ENCODE data around the gene CD55.
A peak's percentile ranks its signal among the peaks of the same experiment; 100 is the strongest.

Gene CD55, protein sequence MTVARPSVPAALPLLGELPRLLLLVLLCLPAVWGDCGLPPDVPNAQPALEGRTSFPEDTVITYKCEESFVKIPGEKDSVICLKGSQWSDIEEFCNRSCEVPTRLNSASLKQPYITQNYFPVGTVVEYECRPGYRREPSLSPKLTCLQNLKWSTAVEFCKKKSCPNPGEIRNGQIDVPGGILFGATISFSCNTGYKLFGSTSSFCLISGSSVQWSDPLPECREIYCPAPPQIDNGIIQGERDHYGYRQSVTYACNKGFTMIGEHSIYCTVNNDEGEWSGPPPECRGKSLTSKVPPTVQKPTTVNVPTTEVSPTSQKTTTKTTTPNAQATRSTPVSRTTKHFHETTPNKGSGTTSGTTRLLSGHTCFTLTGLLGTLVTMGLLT

DNA sequence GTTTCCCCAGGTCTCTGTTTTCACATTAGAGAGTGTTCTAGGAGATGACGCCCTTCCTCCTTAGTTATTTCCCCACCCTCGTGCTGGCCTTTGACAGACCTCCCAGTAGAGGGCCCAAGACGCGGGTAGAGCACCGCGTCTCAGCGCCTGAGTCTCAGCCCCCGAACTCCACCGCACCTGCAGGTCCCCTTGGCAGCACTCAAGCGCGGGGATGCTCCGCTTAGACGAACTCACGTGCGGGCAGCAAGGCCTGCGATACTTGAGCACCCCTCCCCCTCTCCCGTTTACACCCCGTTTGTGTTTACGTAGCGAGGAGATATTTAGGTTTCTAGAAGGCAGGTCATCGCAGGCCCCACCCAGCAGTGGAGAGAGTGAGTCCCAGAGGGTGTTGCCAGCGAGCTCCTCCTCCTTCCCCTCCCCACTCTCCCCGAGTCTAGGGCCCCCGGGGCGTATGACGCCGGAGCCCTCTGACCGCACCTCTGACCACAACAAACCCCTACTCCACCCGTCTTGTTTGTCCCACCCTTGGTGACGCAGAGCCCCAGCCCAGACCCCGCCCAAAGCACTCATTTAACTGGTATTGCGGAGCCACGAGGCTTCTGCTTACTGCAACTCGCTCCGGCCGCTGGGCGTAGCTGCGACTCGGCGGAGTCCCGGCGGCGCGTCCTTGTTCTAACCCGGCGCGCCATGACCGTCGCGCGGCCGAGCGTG is at the start of gene CD55:
Gene CD55, plus strand, starts transcription at position 600 of the 711 bp plus-strand sequence. Its CDS starts 88 bp downstream, at position 688.
- Histone ChIP-seq H3K4me2 (peak within 1 kb of the TSS; percentile 79 to 98 (median 89)), H3K36me3 (peaks cover 4 to 40% (median 29%) of the 10 kb centered on the region in 11 experiments; a peak in 21 of 22 replicates), H3K9me3 (replicated peaks in 1 of 11) (no peaks in the 10 kb centered on the region), H3K27ac (peak within 1 kb of the TSS; percentile 89 to 99 (median 94)), H3K4me3 (peak within 1 kb of the TSS; percentile 78 to 99 (median 89)), H3K4me1 (peaks cover 21 to 61% (median 32%) of the 10 kb centered on the region in 10 experiments), H3K9ac (peak within 1 kb of the TSS; percentile 90 to 100 (median 95)), H4K20me1 (peaks cover 0 to 40% (median 0%) of the 10 kb centered on the region in 11 experiments; a peak in 5 of 22 replicates), H3K27me3 (no peaks in the 10 kb centered on the region)
- TF ChIP-seq Cebpa-rat (IDR thresholded peaks at IDR 0.05) = no peak; a peak in 1 of 22 replicates

GRCh38 chr1:207274882-207275281 is 46.6 kb upstream of the CD55 start:
- Histone ChIP-seq H3K27me3 (no peaks in the 10 kb centered on the region), H4K20me1 (no peaks in the 10 kb centered on the region), H3K27ac (no peak overlapping the region), H3K4me1 (peaks cover 0 to 21% (median 6%) of the 10 kb centered on the region in 10 experiments; a peak in 8 of 20 replicates), H3K9me3 (replicated peaks in 1 of 11) (peaks cover 0 to 20% (median 7%) of the 10 kb centered on the region in 11 experiments; a peak in 11 of 22 replicates), H3K36me3 (no peaks in the 10 kb centered on the region), H3K9ac (no peak overlapping the region), H3K4me2 (no peak overlapping the region), H3K4me3 (no peak overlapping the region)
- TF ChIP-seq Cebpa-rat (IDR thresholded peaks at IDR 0.05) = no peak

GRCh38 chr1:207276465-207276864 is 45.0 kb upstream of the CD55 start:
- Histone ChIP-seq H3K9ac (no peak overlapping the region), H3K27me3 (no peaks in the 10 kb centered on the region), H3K36me3 (no peaks in the 10 kb centered on the region), H3K4me3 (no peak overlapping the region), H4K20me1 (no peaks in the 10 kb centered on the region), H3K27ac (no peak overlapping the region), H3K4me2 (no peak overlapping the region; a peak in 1 of 22 replicates), H3K9me3 (replicated peaks in 1 of 11) (peaks cover 0 to 20% (median 7%) of the 10 kb centered on the region in 11 experiments; a peak in 11 of 22 replicates), H3K4me1 (peaks cover 0 to 28% (median 8%) of the 10 kb centered on the region in 10 experiments; a peak in 14 of 20 replicates)
- no peak for TF ChIP-seq Cebpa-rat (IDR thresholded peaks at IDR 0.05)

GRCh38 chr1:207277241-207277640 is 44.2 kb upstream of the CD55 start:
- Histone ChIP-seq H3K36me3 (no peaks in the 10 kb centered on the region), H3K9me3 (replicated peaks in 1 of 11) (peaks cover 0 to 14% (median 6%) of the 10 kb centered on the region in 11 experiments; a peak in 11 of 22 replicates), H3K4me3 (no peak overlapping the region), H3K27ac (no peak overlapping the region), H3K27me3 (no peaks in the 10 kb centered on the region), H3K9ac (no peak overlapping the region), H4K20me1 (no peaks in the 10 kb centered on the region), H3K4me1 (peaks cover 6 to 36% (median 16%) of the 10 kb centered on the region in 10 experiments; a peak in 19 of 20 replicates), H3K4me2 (peak overlapping the region in 3 of 11 experiments; percentile 33 to 50 (median 44); a peak in 5 of 22 replicates)
- no peak for TF ChIP-seq Cebpa-rat (IDR thresholded peaks at IDR 0.05)

DNA sequence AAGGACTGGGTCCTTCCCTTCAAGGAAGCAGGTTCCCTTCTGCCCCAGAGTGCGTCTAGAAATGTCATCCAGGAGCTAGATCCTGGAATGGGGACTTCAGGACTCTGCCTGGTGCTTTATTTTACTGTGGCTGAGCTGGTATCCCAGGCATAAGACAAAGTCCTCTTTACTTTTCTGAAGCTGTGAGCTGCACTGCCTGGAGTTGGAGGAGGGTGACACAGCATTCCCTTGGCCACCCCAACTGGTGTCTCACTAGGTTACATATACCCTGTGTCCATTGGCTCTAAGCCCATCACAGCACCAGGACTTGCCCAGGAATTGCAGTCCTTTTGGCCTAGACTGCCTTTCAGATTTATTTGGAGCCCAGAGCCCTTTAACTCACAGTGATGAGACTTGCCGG is 41.8 kb upstream of the CD55 start:
- Histone ChIP-seq H3K4me1 (peaks cover 14 to 54% (median 29%) of the 10 kb centered on the region in 10 experiments; a peak in 19 of 20 replicates), H3K9ac (no peak overlapping the region), H3K27me3 (no peaks in the 10 kb centered on the region), H4K20me1 (no peaks in the 10 kb centered on the region), H3K9me3 (replicated peaks in 1 of 11) (peaks cover 0 to 6% (median under 1%) of the 10 kb centered on the region in 11 experiments; a peak in 6 of 22 replicates), H3K4me3 (no peak overlapping the region), H3K36me3 (no peaks in the 10 kb centered on the region), H3K27ac (no peak overlapping the region), H3K4me2 (no peak overlapping the region)
- TF ChIP-seq Cebpa-rat (IDR thresholded peaks at IDR 0.05) = no peak

DNA sequence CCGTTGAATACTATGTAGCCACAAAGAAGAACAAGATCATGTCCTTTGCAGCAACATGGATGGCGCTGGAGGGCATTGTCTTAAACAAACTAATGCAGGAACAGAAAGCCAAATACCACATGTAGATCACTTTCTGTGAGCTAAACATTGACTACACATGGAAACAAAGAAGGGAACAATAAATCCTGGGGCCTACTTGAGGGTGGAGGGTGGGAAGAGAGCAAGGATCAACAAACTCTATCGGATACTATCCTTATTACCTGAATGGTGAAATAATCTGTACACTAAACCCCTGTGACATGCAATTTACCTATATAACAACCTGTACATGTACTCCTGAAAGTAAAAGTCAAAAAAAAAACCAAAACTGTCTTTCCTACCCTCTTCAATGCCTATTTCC is 40.8 kb upstream of the CD55 start:
- no peak overlapping the region for H3K4me3 ChIP-seq
- H3K4me1 ChIP-seq = peaks cover 14 to 54% (median 29%) of the 10 kb centered on the region in 10 experiments; a peak in 19 of 20 replicates
- no peaks in the 10 kb centered on the region for H3K27me3 ChIP-seq
- H3K4me2 ChIP-seq = peak overlapping the region in 4 of 11 experiments; percentile 78 to 90 (median 78); a peak in 7 of 22 replicates
- no peak for TF ChIP-seq Cebpa-rat (IDR thresholded peaks at IDR 0.05)
- peaks cover 0 to 6% (median 0%) of the 10 kb centered on the region in 11 experiments; a peak in 3 of 22 replicates for H3K9me3 ChIP-seq (replicated peaks in 1 of 11)
- H3K36me3 ChIP-seq = no peaks in the 10 kb centered on the region
- peak overlapping the region in 2 of 11 experiments; percentile 63 to 76; a peak in 4 of 22 replicates for H3K27ac ChIP-seq
- no peak overlapping the region for H3K9ac ChIP-seq
- no peaks in the 10 kb centered on the region for H4K20me1 ChIP-seq

DNA sequence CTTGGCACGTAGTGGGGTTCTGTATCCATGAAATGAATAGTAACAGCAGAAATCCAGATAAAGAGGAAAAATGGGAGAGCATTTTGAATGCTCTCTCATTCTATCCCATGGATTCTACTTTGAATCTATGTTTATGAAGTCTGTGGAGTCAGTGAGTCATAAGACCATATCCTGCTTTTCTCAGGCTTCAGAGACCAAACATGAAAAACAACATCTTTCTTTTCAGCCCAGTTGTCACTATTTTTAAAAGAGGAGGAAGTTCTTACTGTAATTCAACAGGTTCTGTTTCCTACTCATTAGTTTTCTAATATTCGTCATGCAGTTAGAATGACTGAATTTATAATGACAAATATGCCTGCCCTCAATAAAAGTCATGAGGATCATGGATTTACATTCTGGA is 39.4 kb upstream of the CD55 start:
- TF ChIP-seq Cebpa-rat (IDR thresholded peaks at IDR 0.05) = no peak
- Histone ChIP-seq H3K4me1 (peaks cover 14 to 48% (median 28%) of the 10 kb centered on the region in 10 experiments; a peak in 19 of 20 replicates), H3K4me3 (no peak overlapping the region), H3K36me3 (no peaks in the 10 kb centered on the region), H3K9me3 (replicated peaks in 1 of 11) (peaks cover 0 to 5% (median 0%) of the 10 kb centered on the region in 11 experiments; a peak in 1 of 22 replicates), H3K4me2 (peak overlapping the region; percentile 15 to 90 (median 73); a peak in 19 of 22 replicates), H3K9ac (peak overlapping the region in 5 of 11 experiments; percentile 9 to 55 (median 29); a peak in 7 of 22 replicates), H3K27ac (peak overlapping the region in 8 of 11 experiments; percentile 26 to 82 (median 66); a peak in 15 of 22 replicates), H4K20me1 (no peaks in the 10 kb centered on the region), H3K27me3 (no peaks in the 10 kb centered on the region)

DNA sequence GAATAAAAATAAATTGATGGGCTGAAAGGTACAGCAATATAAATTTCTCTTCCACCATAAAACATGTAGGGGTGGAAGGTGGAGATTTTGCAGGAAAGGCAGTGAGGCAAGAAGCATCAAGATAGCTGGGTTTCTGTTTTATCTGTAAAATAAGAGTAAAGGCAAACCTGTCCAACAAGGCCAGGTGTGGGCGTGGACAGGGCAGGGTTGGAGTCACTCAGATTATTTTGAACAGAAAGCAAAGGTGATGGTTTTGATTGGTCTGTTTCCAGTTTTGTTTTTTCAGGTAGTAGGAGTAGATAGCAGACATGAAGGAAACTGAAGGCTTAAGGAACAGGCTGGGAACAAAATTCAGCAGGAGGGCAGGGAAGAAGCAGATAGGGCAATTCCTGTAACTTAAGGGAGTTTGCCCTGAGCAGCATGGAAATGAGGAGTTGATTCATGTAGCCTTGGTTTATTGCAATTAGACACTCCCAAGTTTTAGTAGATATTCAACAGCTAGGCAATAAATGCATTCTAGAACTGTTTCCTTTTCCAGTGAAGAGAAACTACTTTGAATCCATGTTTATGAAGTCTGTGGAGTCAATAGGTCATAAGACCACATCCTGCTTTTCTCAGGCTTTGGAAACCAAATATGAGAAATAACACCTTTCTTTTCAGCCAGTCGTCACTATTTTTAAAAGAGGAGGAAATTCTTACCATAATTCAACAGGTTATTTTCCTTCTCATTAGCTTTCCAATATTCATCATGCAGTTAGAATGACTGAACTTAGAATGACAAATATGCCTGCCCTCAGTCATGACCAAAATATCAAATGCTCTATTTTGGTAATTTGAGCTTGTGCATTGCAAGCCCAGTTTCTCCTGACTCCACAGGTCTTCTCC is 38.7 kb upstream of the CD55 start:
- H3K4me2 ChIP-seq = peak overlapping the region; percentile 15 to 90 (median 73); a peak in 19 of 22 replicates
- no peak overlapping the region for H3K4me3 ChIP-seq
- no peaks in the 10 kb centered on the region for H3K36me3 ChIP-seq
- no peaks in the 10 kb centered on the region for H3K27me3 ChIP-seq
- peak overlapping the region in 3 of 11 experiments; percentile 29 to 55 (median 49); a peak in 5 of 22 replicates for H3K9ac ChIP-seq
- no peak for TF ChIP-seq Cebpa-rat (IDR thresholded peaks at IDR 0.05)
- H3K9me3 ChIP-seq (replicated peaks in 1 of 11) = peaks cover 0 to 5% (median 0%) of the 10 kb centered on the region in 11 experiments; a peak in 1 of 22 replicates
- peak overlapping the region in 8 of 11 experiments; percentile 11 to 82 (median 66); a peak in 13 of 22 replicates for H3K27ac ChIP-seq
- H4K20me1 ChIP-seq = no peaks in the 10 kb centered on the region
- H3K4me1 ChIP-seq = peaks cover 14 to 42% (median 27%) of the 10 kb centered on the region in 10 experiments; a peak in 19 of 20 replicates
